ENCODE results near the gene DNAJA4.

The DNAJA4 gene

DNA sequence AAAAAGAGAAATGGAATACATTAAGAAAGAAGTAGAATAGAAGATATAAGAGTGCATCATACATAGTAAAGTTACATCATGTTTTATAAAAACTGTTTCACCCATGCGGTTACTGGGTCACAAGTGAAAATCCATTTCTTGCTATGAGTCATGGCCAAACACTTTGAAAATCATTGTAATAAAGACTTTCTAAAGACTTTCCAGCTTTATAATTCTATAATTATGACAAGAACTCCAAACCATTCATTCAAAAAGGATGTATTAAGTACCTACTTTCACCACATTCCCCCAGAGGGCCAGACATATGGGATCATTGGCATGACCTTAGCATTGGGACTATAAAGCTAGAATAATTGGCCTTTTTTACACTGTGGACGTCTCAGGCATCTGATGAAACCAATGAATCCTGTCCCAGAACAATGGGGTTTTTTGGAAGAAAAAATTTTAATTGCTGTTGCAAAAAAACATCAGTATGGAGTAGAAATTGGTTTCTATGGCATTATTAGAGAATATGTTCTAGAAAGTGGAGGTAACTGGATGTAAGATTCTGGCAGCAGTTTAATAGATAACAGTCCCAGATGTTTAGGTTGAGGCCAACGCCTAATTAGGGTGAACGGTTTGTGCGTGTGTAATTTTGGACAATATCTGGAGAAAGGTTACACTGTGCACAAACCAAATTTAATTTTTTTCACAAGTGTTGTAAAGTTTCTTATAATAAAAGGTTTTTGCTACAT is 38.4 kb downstream of the DNAJA4 start:
- H3K4me3 ChIP-seq (ENCODE audit: low read depth, low read length) = no peak overlapping the region
- ChIA-PET CTCF (interaction anchor here (18.6 kb wide), 1 partner anchor 115 kb away, joined by 714 read pairs; no protein-coding TSS in a partner anchor), POLR2A (interaction anchor here (1.1 to 1.2 kb wide), 2 partner anchors 22 to 135 kb away, joined by 3 to 4 read pairs; partner anchors contain the start of gene IREB2)
- TF ChIP-seq, protein P1, sequence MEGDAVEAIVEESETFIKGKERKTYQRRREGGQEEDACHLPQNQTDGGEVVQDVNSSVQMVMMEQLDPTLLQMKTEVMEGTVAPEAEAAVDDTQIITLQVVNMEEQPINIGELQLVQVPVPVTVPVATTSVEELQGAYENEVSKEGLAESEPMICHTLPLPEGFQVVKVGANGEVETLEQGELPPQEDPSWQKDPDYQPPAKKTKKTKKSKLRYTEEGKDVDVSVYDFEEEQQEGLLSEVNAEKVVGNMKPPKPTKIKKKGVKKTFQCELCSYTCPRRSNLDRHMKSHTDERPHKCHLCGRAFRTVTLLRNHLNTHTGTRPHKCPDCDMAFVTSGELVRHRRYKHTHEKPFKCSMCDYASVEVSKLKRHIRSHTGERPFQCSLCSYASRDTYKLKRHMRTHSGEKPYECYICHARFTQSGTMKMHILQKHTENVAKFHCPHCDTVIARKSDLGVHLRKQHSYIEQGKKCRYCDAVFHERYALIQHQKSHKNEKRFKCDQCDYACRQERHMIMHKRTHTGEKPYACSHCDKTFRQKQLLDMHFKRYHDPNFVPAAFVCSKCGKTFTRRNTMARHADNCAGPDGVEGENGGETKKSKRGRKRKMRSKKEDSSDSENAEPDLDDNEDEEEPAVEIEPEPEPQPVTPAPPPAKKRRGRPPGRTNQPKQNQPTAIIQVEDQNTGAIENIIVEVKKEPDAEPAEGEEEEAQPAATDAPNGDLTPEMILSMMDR (IDR thresholded peaks at IDR 0.05; ENCODE audit: insufficient read depth, low read length, missing control alignments) = no peak
- peak; percentile 82 for DNase-seq (ENCODE audit: low read depth, low spot score)

DNA sequence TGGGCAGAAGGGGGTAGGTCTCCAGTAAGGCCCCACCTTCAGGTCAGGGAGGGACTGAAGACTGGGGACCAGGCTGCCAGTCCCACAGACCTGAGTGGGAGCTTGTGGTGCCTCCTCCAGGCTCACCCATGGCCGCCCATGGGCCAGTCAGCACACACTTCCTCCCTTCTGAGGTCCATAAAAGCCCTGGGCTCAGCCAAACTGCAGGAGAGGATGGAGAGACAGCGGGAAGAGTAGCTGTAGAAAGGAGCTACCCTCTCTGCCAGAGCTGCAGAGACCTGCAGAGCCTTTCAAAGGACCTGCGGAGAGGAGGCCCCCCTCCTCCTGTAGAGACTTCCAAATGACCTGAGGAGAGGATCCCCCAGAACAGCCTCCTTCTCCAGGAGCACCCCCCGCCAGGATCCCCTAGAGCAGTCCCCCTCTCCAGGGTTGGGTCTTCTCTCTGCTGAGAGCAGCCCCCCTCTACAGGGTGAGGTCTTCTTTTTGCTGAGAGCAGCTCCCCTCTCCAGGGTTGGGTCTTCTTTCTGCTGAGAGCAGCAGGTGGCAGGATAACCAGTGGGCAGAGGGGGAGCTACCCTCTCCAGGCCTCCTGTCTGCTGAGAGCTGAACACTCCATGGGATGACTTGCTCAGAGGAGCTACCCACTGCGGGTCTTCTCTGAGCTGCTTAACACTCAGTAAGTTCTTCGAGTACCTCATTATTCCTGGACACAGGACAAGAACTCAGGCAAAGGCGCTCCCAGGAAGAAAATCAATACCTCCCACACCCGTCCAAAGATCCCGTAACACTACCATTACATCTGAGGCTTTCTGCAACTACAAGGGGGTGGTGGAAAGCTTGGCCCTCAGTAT is 40.1 kb downstream of the DNAJA4 start:
- TF ChIP-seq, protein P1 (IDR thresholded peaks at IDR 0.05; ENCODE audit: insufficient read depth, low read length, missing control alignments) = no peak
- ChIA-PET CTCF (interaction anchor here (0.9 to 18.6 kb wide), 4 partner anchors 13 to 134 kb away, joined by 3 to 714 read pairs (median 40); partner anchors contain the start of gene IREB2), POLR2A (no interaction called here)
- no peak for DNase-seq (ENCODE audit: low read depth, low spot score)
- no peak overlapping the region for H3K4me3 ChIP-seq (ENCODE audit: low read depth, low read length)

DNA sequence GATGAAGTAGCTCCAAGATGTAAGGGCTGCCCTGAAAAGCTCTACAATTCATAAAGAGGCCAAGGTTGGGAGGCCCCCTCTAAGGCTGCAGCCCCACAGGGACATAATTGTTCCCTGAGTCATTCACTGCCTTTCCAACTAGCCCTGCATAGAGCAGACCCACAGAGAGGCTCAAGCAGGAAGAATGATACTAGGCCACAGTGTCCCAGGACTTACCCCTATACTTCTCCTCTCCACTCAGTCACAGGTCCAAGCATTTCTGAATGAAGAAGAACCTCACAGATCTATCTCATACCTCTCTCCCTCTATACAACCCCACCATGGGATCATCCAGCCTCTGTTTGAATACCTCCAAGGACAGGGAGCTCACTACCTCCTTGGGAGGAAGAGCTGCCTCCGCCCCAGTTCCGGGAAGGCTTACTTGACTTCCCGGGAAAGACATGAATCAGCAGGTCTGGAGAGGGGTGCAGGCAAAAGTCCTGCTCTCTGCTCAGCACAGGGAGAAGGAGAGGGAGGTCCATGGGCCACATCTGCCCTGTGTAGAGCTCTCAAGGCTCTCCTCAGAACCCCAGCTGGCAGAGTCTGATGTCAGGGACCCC is 41.9 kb downstream of the DNAJA4 start:
- no peak for DNase-seq (ENCODE audit: low read depth, low spot score)
- TF ChIP-seq, protein P1 (IDR thresholded peaks at IDR 0.05; ENCODE audit: insufficient read depth, low read length, missing control alignments) = no peak
- ChIA-PET CTCF (interaction anchor here (1.0 to 18.6 kb wide), 12 partner anchors 9 to 347 kb away, joined by 3 to 714 read pairs (median 11); partner anchors contain the start of gene IREB2), POLR2A (no interaction called here)
- no peak overlapping the region for H3K4me3 ChIP-seq (ENCODE audit: low read depth, low read length)

DNA sequence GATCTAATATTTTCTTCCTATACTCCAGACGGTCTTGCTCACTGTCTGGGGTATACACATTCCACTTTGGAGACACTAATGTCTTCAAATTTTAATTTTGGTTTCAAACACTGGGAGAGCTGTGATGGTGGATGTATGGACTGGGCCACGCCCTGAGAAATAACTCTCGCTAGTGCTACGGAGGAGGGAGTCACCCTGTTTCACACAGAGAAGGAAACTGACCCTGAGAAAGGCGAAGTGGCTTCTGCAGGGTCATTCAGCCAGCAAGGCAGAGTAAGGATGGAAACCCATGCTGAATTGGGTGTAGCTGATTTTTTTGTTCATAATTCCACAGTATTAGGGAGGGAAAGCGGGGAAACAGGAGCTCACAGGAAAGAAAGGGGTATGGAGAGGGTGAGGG is 43.6 kb downstream of the DNAJA4 start:
- POLR2A ChIA-PET = interaction anchor here (1.2 kb wide), 1 partner anchor 130 kb away, joined by 3 read pairs; the partner anchor contains the start of gene IREB2
- no peak for DNase-seq (ENCODE audit: low read depth, low spot score)
- no peak overlapping the region for H3K4me3 ChIP-seq (ENCODE audit: low read depth, low read length)

DNA sequence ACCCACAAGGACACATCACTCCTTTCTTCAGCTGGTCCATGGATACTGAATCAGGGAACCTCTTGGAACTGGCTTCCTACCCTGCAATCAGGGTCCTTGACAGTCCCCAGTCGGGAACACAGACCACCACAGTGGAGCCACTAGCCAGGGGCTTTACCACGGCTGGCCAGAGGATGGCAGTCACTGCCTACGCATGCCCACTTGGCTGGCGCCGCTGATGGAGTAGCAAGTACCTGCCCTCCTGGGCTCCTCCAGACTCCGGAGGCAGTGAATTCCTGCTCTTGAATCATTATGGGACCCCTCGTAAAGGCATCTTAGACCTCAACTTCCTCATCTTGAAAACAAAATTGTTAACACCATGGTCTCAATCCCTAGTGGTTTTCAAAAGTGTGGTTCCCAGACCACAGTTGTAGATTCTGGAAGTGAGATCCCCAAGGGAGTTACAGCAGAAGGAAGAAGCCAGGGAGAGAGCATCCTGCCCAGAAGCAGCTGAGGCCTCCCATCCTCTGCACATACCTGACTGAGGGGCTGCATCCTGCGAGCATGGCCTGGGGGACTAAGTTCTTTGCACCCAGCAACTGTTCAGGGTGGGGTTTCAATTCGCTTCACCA is 44.2 kb downstream of the DNAJA4 start:
- POLR2A ChIA-PET = interaction anchor here (0.7 to 1.7 kb wide), 2 partner anchors 129 to 223 kb away, joined by 3 to 4 read pairs; partner anchors contain the start of gene IREB2
- no peak for DNase-seq (ENCODE audit: low read depth, low spot score)
- no peak overlapping the region for H3K4me3 ChIP-seq (ENCODE audit: low read depth, low read length)
- CTCF ChIA-PET = interaction anchor here (0.7 to 18.6 kb wide), 37 partner anchors 8 to 431 kb away, joined by 3 to 714 read pairs (median 4); partner anchors contain the start of genes CRABP1, IREB2 and SKIC8
- TF ChIP-seq, protein P1 (IDR thresholded peaks at IDR 0.05; ENCODE audit: insufficient read depth, low read length, missing control alignments) = peak; percentile 95

More for the DNA sequence above, 43.6 kb downstream of the DNAJA4 start:
- TF ChIP-seq, protein P1 (IDR thresholded peaks at IDR 0.05; ENCODE audit: insufficient read depth, low read length, missing control alignments) = no peak
- CTCF ChIA-PET = interaction anchor here (0.7 to 18.6 kb wide), 33 partner anchors 7 to 432 kb away, joined by 3 to 714 read pairs (median 5); partner anchors contain the start of genes IREB2 and SKIC8
